Middle frontal gyrus (tissue), 1 donor: ENCODE measurements around the gene AQP1.

Experiments used
- DNase-seq: peaks from one replicate; pipeline ENCODE4 v3.0.0-alpha.2; 2015; ENCODE audit warnings: low spot score; ENCODE audit errors: extremely low spot score

The AQP1 gene

DNA sequence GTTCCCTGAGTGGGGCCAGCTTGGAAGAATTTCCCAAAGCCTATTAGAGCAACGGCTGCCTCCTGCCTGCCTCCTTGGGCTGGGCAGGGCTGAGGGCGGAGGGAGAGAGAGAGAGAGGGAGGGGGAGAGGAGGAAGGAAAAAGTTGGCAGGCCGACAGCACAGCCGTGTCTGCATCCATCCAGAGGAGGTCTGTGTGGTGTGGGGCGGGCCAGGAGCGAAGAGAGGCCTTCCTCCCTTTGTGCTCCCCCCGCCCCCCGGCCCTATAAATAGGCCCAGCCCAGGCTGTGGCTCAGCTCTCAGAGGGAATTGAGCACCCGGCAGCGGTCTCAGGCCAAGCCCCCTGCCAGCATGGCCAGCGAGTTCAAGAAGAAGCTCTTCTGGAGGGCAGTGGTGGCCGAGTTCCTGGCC lies at the start of gene AQP1:
Gene AQP1, plus strand, starts transcription at position 293 of the 409 bp plus-strand sequence. Its CDS starts 57 bp downstream, at position 350.
- no peak for DNase-seq

DNA sequence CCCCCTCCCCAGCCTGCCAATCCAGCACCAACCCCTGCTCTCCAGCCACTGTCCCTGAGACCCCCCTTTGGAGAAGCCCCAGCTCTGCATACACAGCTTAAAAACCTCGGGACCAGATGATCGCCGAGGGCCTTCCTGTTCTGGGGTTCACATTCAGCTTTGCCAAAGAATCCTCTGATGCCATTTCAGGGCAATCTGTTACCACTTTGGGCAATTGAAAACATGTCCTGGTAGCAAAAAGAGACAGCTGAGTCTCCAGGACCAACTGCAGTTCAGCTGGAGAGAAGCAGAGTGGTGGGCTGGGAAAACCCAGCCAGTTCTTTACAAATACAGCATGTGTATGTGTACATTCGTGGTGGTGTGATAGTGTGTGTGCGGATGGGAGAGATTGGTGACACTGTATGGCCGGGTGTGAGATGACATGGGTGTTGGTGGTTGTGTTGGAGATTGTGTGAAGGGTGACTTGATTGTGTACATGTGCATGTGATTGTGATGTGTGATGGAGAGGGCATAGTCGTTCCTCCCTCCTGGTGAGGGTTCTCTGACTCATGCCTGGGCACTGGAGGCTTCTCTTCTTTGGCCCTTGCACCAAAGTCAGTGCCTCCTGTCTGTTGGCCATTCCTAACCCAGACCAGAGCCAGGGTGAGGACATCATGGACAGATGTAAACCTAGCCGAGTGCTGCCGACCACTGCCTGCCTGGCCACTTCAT lies 48.5 kb upstream of the AQP1 start:
- no peak for DNase-seq

DNA sequence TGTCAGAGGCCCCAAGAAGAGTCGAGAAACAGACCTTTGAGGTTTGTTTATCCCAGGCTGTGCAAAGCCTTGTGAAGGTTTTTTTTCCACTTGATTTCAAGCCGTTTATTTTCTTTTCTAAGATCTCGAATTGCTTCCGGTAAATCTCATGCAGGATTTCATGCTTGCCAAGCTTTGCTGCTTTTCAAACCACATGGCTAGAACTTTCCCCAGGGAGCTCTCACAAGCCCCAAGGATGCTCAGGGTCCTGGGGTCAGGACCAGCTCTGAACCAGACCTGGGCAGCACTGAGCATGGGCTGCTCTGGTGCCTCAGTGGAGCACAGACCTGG lies 48.0 kb upstream of the AQP1 start:
- no peak for DNase-seq

DNA sequence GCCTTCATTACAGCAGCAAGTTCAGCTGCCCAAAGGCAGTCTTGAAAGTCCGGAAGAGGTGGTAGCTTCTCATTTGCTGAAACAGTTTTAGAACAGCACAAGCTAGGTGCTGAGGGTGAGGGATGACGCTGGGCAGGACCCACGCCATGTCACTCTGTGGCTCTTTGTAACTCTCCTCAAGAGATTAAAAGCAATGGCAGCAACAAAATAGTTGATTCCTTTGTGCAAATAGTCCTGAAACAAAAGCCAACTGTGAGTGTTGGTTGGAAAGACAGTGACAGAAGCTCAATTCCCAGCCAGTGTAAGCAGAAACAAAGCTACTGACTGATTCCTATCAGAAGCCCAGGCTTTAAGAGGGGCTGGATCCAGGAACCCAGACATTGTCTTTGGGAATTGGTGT lies 47.6 kb upstream of the AQP1 start:
- DNase-seq = no peak

DNA sequence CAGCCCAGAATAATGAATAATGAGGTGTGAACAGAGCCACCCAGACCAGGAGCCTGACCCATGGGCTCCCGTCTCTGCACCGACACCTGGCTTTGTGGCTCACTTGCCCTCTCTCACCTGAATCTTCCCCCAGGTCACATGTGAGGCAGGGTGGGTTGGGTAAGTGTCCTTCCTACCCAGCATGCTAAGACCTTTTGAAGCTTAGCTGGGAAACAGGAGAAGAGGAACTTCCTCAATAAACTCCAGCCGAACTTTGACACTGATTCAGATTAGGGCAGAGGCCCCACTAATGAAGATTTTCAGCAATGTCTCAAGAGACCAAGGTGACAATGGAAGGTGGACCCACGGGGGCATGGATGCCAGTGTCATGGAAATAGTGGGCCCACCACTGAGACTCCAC lies 46.6 kb upstream of the AQP1 start:
- DNase-seq = no peak

DNA sequence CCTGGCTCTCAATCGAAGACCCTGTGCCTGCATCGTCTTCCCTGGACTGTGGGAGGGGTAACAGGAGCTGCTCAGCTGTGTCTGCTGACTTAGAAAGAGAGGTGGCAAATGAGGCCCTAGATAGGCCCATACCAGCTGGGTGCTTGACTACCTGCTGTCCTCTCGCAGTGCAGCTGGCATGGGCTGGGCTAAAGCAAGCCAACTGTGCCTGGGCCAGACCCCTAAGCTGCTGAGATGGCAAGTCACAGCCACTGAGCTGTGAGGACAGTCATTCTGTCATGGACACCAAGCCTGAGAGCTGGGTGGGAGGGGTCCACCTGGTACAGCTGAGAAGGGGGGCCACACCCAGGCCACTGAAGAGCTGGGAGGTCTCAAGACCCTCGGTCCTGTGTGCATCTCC lies 45.8 kb upstream of the AQP1 start:
- DNase-seq = no peak

DNA sequence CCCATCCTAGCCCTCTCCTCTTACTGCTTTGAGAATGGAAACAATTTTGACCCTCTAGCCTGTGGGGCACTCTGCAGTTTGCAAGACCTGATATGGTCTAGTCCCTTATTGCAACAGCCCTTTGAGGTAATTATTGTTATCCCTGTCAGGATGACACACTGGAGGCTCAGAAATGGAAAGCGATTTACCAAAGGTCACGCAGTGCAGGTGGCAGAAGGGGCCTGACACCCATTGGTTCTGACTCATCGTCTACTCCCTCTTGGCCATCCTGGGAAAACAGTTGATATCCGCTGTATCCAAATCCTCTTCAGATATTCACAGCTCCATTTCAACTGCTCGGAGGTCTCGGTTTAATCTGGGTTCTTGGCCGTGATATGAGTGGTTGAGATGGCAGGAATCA lies 44.7 kb upstream of the AQP1 start:
- DNase-seq = no peak

DNA sequence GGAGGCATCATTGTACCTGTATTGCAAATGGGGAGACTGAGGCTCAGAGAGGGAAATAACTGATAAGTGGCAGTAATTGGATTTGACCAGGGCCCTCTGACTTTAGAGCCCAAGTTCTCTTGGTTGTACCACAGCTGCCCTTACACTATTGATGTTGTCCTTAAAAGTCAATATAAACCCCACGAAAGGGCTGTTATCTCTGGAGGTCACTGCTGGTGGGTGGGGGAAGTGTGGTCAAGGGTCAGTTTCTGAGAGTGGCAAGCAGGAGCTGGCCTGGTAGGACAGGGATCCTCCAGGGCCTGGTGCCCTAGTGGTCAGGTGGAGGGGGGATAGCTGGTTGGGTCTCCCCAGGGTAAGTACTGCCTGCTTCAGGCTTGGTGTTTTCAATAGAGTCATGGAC lies 44.2 kb upstream of the AQP1 start:
- no peak for DNase-seq

DNA sequence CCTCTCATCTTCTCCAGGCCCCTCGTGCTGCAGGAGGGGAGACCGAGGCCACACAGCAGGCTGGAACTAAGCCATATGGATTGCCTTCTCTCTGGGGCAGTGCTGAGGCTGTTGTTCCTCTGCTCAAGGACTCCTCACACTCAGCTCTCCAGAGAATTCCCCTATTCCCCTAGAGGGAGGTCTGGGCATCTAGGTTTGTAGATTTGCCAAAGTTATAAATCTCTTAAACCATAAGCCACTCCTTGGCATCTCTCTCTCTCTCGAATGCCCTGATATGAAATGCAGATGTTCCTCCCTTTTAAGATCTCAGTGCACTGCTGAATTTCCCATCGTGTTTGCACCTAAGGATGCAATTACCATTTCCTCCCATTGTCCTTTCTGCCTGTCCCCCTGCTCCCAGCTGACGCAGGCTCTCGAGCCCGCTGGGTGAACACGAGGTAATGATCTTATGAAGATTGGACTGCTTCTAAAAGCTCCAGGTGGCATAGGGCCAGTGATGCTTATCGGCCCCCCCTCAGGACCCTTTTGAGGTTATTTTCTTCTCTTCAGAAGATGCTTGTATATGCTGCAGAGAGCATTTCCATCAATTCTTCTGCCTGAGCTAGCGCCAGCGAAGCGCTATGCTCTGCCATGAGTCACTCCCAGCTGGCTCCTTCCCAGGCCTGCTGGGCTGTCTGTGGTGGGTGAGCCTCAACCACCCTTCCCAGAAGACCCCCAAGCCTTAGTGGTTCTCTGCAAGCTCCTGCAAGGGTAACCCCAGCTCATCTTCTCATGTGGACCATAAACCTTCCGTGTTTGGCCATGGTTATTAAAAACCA lies 41.6 kb upstream of the AQP1 start:
- peak; percentile 19 for DNase-seq

DNA sequence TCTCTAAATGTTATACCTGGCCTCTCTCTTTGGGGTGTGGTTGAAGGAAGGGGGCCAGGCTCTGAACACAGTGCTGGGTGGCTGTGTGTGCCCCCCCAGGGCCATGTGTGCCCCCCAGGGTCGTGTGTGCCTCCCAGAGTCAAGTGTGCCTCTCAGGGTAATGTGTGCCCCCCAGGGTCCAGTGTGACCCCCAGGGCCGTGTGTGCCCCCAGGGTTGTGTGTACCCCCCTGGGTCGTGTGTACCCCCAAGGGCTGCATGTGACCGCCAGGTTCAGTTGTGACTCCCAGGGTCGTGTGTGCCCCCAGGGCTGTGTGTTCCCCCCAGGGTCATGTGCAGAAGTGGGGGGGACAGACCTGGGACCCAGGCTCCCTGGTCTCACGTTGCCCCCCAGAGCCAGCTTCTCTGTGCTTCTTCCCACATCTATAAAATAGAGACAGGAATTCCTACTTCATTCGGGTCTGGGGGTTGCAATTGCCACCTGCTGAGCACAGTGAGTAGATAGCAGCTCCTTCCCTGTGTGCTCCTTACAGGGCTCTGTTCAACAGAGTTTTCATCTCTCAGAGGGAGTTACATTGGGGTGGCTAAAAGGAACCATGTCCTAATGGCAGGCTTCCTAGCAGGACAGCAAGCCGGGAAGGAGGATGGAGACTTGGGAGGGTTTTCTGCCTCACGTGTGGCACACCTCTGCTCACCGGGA lies 40.7 kb upstream of the AQP1 start:
- DNase-seq = no peak

DNA sequence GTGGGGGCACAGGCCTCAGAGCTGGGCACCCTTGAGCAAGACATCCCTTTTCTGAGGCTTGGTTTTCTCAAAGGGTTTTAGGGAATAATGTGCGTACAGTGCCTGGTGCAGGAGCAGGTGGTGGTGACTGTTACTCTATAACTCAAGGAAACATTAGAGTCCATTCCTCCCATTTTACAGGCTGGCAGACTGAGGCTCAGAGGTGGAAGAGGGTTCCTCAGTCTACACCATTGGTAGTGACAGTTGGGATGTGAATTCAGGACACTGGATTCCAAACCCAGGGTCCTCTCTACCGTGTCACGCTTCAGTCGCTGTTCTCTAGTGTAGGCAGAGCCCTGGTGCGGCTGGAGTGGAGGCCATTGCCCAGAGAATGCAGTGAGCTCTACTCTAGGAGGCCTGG lies 40.0 kb upstream of the AQP1 start:
- DNase-seq = no peak

DNA sequence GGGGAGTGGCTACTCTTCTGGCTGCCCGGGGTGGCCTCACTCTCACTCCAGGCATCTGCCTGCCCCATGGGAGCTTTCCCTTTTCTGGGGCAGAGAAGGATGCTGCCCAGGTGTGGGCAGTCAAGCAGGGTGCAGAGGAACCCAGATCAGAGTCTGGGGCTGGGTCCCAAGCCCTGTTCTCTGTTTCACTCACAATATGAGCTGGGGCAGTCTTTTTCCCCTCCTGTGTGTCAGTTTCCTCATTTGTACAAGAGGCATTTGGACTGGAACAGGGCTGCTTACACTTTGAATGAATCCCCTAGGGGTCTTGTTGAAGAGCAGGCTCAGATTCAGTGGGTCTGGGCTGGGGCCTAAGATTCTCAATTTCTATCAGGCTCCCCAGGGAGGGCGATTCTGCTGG lies 38.4 kb upstream of the AQP1 start:
- DNase-seq = no peak

DNA sequence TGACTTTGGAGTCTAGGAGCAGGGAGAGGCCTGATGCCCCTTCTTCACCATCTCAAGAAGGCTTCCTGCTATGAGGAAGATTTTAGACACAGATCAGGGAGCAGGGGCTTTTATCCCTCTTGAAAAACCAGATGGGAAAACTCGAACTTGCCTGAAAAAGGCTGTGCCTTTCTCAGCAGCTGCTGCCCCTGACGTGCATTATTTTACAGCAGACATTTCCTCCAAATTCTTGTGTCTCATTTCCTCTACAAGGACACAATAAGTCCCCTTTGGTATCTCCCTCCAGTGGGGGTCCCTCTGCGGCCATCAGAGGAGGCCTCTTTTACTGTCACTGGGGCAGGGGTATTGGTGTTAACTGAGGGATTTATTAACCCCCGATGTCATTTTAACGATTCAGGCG lies 38.0 kb upstream of the AQP1 start:
- no peak for DNase-seq

DNA sequence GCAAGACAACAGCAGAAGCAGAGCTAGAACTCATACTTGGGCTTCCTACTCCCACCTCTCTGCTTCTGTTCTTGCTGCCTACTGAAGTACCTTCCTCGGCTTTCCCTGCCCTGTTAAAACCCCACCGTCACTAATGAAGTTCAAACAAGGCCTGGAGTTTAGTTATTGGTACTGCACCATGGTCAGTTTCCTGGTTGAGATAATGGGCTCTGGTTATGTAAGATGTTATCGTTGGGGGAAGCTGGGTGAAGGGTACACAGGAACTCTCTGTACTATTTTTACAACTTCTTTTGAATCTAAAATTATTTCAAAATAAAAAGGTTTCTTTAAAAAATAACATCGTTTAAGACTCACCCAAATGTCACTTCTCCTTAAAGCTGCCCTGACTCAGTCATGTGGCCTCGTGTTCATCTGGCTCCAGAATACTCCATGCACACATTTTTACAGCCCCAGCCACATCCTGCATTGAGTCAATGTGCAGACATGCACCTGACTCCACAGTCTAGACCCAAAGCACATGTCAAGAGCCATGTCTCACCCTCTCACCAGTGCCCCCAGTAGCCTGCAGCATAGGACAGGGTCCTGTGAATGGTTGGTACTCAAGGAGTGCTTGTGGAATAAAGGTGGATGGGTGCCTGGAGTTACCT lies 36.9 kb upstream of the AQP1 start:
- DNase-seq = no peak

DNA sequence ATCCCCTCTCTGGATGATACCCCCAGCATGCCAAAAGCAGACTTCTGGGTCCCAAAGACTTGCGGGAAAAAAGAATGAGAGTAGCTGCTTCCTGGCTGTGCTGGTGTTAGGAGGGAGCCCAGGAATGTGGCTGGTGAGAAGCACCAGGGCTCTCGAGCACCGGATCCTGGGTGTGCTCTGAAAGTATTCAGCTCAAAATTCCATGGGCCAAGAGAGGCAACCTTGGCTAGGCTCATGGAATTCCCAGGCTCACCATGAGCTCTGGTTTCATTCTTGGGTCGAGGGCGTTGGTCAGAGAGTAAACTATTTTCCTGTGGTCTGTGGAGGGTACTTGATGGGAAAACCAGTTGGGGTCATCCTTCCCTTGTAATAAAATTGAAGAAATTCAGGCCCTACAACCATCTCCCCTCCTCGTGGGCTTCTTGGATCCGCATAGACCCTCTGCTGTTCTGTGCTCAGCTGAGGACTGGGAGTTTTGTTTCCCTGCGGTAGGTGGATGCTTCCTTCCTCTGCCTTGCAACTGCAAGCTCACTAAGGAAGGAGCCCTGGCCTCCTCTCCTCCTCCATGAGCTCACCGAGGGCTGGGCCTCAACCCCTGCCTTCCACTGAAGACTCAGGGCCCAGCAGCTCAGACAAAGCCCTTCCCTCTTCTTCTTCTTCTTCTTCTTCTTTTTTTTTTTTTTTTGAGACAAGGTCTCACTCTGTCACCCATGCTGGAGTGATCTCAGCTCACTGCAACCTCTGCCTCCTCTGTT lies 34.5 kb upstream of the AQP1 start:
- DNase-seq = no peak

DNA sequence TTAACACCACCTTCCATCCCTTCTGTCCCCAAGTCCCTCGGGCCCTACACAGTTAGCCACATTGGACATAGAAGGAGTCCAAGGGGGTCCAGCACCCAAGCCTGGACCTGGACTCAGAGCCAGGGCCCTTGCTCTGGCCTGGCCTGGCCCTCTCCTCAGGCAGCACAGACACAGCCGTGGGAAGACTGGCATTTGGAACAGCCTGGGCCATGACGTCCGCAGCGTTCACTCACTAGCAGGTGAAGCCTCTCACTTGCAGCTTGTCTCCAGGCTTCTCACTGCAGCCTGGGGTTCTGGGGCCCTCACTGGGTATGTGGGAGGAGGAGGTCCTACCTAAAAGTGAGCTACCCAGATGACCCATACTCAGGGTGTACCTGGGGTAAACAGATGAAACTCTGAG lies 33.7 kb upstream of the AQP1 start:
- DNase-seq = no peak

DNA sequence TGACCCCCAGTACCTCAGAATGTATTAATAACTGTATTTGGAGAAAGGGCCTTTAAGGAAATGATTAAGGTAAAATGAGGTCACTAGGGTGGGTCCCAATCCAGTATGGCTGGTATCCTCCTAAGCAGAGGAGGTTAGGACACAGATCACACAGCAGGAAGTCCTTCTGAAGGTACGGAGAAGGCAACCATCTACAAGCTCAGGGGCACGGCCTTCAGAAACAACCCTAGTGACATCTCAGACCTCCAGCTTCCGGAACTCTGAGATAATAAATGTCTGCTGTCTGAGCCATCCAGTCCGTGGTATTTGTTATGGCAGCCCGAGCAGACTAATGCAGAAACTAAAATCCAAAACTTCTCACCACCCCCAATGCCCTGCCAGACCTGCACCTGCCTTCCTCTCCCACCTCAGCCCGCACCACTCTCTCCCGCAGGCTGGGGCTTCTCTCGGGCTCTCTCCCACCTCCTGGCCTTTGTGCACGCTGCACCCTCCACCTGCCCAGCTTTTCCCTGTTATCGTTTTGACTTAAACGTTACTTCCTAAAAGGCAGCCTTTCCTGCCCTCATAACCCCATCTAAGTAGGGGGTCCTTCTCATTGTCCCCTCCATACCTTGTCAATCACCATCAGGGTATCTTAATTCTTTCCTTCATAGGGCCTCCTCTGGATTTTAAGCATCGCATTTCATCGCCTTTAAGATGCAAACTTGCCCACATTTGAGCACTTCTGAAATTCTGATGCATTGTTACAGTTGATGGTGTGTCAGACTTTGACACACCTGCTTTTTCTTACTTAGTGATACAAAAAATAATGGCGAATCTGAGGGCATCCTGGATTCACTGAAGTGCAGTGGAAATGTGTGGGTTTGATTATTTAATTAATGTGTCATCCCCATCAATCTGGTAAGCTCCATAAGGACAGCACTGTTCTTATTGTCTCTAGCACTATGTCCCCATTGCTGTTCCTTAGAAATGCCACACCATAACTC lies 32.2 kb upstream of the AQP1 start:
- no peak for DNase-seq

DNA sequence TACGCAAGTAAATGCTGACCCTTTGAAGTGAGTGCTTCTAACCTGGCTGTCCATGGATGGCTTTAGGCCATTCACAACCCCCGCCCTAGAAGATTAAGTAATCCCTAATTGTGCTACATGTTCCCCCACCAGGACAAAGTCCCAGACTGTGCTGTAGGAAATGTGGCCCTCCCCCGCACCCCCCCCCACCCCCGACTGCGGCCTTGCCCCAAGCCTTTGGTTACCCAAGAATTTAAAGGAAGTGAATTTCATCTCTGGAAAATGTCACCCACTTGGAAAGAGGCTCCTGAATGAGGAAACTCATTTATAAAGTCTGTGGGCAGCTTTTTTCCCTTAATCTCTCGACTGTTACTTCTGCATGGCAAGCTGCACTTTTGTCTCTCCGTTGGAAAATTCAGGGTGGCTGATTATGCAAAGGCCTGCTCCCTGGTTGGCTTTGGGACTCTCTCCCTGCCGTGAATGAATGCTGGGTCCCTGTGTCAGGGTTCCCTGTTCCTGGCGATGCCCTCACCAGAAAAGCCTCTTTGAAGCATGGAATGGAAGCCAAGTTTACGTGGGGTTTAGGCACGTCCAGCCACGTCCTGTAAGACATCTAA lies 31.4 kb upstream of the AQP1 start:
- DNase-seq = no peak

DNA sequence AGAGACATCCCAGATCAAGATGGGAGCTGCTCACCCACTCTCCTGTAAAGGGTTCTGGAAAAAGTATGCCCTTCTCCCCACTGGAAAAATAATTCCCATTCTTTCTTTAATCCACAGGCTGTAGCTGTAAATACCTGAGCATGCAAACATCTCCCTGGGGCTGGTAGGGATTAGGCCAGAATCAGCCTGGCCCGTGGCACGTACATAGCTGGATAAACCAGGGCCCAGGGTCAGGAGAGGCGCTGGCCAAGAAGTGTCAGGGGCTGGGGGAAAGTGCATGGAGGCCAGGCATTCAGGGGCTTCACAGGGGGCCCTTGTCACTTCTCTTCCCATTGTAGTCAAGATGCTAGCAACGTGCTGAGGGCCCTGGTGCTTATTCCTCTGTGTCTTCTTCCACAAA lies 30.7 kb upstream of the AQP1 start:
- no peak for DNase-seq

DNA sequence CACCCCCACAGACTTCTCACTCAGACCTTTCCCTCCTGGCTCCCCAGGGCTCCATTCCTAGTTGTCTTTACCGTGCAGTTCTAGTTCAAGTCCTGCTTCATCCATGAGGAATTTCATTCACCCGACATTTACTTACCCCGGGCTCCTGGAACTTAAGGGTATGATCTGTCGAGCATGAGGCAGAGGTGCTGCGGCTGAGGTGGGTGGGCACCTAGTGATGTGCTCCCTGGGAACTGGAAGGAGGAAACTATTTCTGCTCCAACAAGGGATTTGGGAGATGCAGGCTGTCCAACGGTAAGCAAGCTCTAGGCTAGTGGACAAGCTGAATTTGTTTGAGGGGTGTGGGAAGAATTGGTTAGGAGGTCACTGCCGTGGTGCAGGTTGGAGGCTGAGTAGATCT lies 30.2 kb upstream of the AQP1 start:
- DNase-seq = no peak
